ENCODE data around the gene ROBO1.
A peak's percentile ranks its signal among the peaks of the same experiment; 100 is the strongest.

ROBO1 gene

DNA sequence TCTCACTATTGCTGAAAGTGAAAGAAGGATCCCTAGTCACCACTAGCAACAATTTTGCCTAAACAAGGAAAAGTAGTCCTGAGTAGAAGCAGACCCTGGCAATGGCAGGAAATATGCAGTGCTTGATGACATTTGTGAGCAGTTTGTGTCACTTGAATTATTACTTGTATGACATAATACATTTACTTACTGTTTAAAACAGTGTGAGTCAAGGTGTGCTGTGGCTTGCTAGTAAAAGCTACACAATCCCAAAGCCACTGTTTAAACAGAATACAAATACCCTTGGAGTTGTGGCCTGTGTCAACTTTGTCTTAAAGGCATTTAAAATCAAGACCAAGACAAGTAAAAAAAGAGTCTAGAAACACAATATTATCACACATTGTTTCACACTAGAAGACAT lies 775.4 kb downstream of the ROBO1 start:
- Mint-ChIP-seq H3K27ac (peak overlapping the region; percentile 94), H3K4me1 (peaks cover 85% of the 10 kb centered on the region), H3K4me3 (peak overlapping the region; percentile 68), H3K27me3 (ENCODE audit: low read depth, poor library complexity) (no peaks in the 10 kb centered on the region), H3K36me3 (ENCODE audit: low read depth) (peaks cover 41% of the 10 kb centered on the region), H3K9me3 (peaks cover 8% of the 10 kb centered on the region)
- no peak for DNase-seq
- TF ChIP-seq, protein P1, sequence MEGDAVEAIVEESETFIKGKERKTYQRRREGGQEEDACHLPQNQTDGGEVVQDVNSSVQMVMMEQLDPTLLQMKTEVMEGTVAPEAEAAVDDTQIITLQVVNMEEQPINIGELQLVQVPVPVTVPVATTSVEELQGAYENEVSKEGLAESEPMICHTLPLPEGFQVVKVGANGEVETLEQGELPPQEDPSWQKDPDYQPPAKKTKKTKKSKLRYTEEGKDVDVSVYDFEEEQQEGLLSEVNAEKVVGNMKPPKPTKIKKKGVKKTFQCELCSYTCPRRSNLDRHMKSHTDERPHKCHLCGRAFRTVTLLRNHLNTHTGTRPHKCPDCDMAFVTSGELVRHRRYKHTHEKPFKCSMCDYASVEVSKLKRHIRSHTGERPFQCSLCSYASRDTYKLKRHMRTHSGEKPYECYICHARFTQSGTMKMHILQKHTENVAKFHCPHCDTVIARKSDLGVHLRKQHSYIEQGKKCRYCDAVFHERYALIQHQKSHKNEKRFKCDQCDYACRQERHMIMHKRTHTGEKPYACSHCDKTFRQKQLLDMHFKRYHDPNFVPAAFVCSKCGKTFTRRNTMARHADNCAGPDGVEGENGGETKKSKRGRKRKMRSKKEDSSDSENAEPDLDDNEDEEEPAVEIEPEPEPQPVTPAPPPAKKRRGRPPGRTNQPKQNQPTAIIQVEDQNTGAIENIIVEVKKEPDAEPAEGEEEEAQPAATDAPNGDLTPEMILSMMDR (IDR thresholded peaks at IDR 0.05): no peak

GRCh38 chr3:78991656-78992055 lies 776.1 kb downstream of the ROBO1 start:
- H3K27ac Mint-ChIP-seq: peak overlapping the region; percentile 78
- H3K27me3 Mint-ChIP-seq (ENCODE audit: low read depth, poor library complexity): no peaks in the 10 kb centered on the region
- peaks cover 8% of the 10 kb centered on the region for H3K9me3 Mint-ChIP-seq
- H3K4me3 Mint-ChIP-seq: peak overlapping the region; percentile 37
- TF ChIP-seq, protein P1 (IDR thresholded peaks at IDR 0.05): no peak
- H3K36me3 Mint-ChIP-seq (ENCODE audit: low read depth): peaks cover 33% of the 10 kb centered on the region
- no peak for DNase-seq
- H3K4me1 Mint-ChIP-seq: peaks cover 85% of the 10 kb centered on the region

DNA sequence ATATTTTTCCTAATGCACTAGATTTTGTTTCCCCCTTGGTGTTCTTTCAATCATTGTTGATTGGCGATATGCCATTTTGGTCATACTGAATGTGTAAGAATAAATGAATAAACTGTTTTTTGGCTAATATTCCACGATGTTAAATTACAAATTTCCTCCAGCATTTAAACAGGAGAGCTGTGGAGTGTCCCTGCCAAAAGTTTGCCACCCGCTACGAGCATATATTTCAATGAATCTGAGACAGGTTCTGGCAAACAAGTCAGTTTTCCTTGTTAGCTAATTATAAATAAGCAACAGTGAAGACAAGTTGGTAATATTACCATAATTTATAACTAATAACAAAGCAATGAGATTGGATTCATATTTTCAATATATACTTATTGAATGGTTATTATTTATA lies 777.6 kb downstream of the ROBO1 start:
- TF ChIP-seq, protein P1 (IDR thresholded peaks at IDR 0.05): no peak
- Mint-ChIP-seq H3K9me3 (peaks cover 8% of the 10 kb centered on the region), H3K4me1 (peaks cover 82% of the 10 kb centered on the region), H3K4me3 (no peak overlapping the region), H3K36me3 (ENCODE audit: low read depth) (peaks cover 22% of the 10 kb centered on the region), H3K27me3 (ENCODE audit: low read depth, poor library complexity) (no peaks in the 10 kb centered on the region), H3K27ac (no peak overlapping the region)
- no peak for DNase-seq

- Mint-ChIP-seq H3K4me3 (no peak overlapping the region), H3K36me3 (ENCODE audit: low read depth) (peaks cover 39% of the 10 kb centered on the region), H3K27me3 (ENCODE audit: low read depth, poor library complexity) (no peaks in the 10 kb centered on the region), H3K27ac (peak overlapping the region; percentile 94), H3K9me3 (peaks cover 22% of the 10 kb centered on the region), H3K4me1 (peaks cover 64% of the 10 kb centered on the region)
- TF ChIP-seq, protein P1 (IDR thresholded peaks at IDR 0.05): no peak
- DNase-seq: no peak
These were observed 779.5 kb downstream of the ROBO1 start for GRCh38 chr3:78988324-78988723.

- H3K27ac Mint-ChIP-seq: peak overlapping the region; percentile 95
- TF ChIP-seq, protein P1 (IDR thresholded peaks at IDR 0.05): no peak
- DNase-seq: no peak
- no peaks in the 10 kb centered on the region for H3K27me3 Mint-ChIP-seq (ENCODE audit: low read depth, poor library complexity)
- peaks cover 24% of the 10 kb centered on the region for H3K9me3 Mint-ChIP-seq
- H3K4me1 Mint-ChIP-seq: peaks cover 56% of the 10 kb centered on the region
- peak overlapping the region; percentile 58 for H3K4me3 Mint-ChIP-seq
- H3K36me3 Mint-ChIP-seq (ENCODE audit: low read depth): peaks cover 49% of the 10 kb centered on the region
These were observed 781.2 kb downstream of the ROBO1 start for GRCh38 chr3:78986416-78987101.

GRCh38 chr3:78985981-78986380 lies 781.8 kb downstream of the ROBO1 start:
- Mint-ChIP-seq H3K4me1 (peaks cover 57% of the 10 kb centered on the region), H3K9me3 (peaks cover 19% of the 10 kb centered on the region), H3K36me3 (ENCODE audit: low read depth) (peaks cover 46% of the 10 kb centered on the region), H3K27me3 (ENCODE audit: low read depth, poor library complexity) (no peaks in the 10 kb centered on the region), H3K4me3 (peak overlapping the region; percentile 4), H3K27ac (peak overlapping the region; percentile 87)
- TF ChIP-seq, protein P1 (IDR thresholded peaks at IDR 0.05): no peak
- no peak for DNase-seq
